ENCODE data around the gene CARHSP1. TPM values are rescaled to one million over a fixed set of nuclear protein-coding genes. Genes with fewer than 3 reads are reported as not detected.

Gene CARHSP1
- total RNA-seq, 1 donor from 2014 or later: 237 TPM

- no peak for TF ChIP-seq CTCF (conservative IDR thresholded peaks at IDR 0.05; ENCODE audit: low read depth, low read length)
- no peak for DNase-seq (ENCODE audit: low read depth)
- no peak overlapping the region for H3K4me3 ChIP-seq (ENCODE audit: low read depth, low read length)
Measured at GRCh38 chr16:8864480-8865110, 4.2 kb downstream of the CARHSP1 start.

- no peak for TF ChIP-seq CTCF (conservative IDR thresholded peaks at IDR 0.05; ENCODE audit: low read depth, low read length)
- H3K4me3 ChIP-seq (ENCODE audit: low read depth, low read length): peak overlapping the region; percentile 21
- DNase-seq (ENCODE audit: low read depth): no peak
Measured at GRCh38 chr16:8863594-8864424, 5.0 kb downstream of the CARHSP1 start.

- TF ChIP-seq CTCF (conservative IDR thresholded peaks at IDR 0.05; ENCODE audit: low read depth, low read length): no peak
- DNase-seq (ENCODE audit: low read depth): no peak
- no peak overlapping the region for H3K4me3 ChIP-seq (ENCODE audit: low read depth, low read length)
Measured at GRCh38 chr16:8862309-8863130, 6.3 kb downstream of the CARHSP1 start.

- no peak overlapping the region for H3K4me3 ChIP-seq (ENCODE audit: low read depth, low read length)
- no peak for DNase-seq (ENCODE audit: low read depth)
- no peak for TF ChIP-seq CTCF (conservative IDR thresholded peaks at IDR 0.05; ENCODE audit: low read depth, low read length)
Measured at GRCh38 chr16:8861563-8862308, 7.1 kb downstream of the CARHSP1 start.

GRCh38 chr16:8859913-8860881, 8.6 kb downstream of the CARHSP1 start:
- TF ChIP-seq CTCF (conservative IDR thresholded peaks at IDR 0.05; ENCODE audit: low read depth, low read length): no peak
- DNase-seq (ENCODE audit: low read depth): no peak
- H3K4me3 ChIP-seq (ENCODE audit: low read depth, low read length): no peak overlapping the region
